AG04449 (cell line): ENCODE measurements around the gene CSGALNACT2.

Source experiments
- CTCF ChIA-PET: fragments of 350-600 bp; formaldehyde crosslinking; extraction: SDS; loops from one replicate; lab custom pipeline; 2021; ENCODE audit warnings: antibody characterized with exemption; lab: Yijun Ruan, JAX
- POLR2A ChIA-PET: fragments of 400-600, 350-600 bp; formaldehyde crosslinking; extraction: SDS; loops from one replicate; lab custom pipeline; 2020; ENCODE audit warnings: antibody characterized with exemption, inconsistent platforms; lab: Yijun Ruan, JAX
- DNase-seq: peaks from one replicate; pipeline ENCODE4 v3.0.0-alpha.2; 2010; ENCODE audit warnings: low read depth, low spot score
- H3K4me3 ChIP-seq: 2 replicates; pipeline ENCODE4 v1.5.1; 2011; ENCODE audit warnings: low read depth, mild to moderate bottlenecking, control low read depth, low read length
- TF ChIP-seq, protein P1 (sequence below): IDR thresholded peaks from one replicate; pipeline ENCODE4 v1.5.1; 2011; ENCODE audit warnings: mild to moderate bottlenecking, moderate library complexity, low read length, control low read depth, inconsistent platforms; ENCODE audit not compliant: insufficient read depth; ENCODE audit errors: missing control alignments

The CSGALNACT2 gene

DNA sequence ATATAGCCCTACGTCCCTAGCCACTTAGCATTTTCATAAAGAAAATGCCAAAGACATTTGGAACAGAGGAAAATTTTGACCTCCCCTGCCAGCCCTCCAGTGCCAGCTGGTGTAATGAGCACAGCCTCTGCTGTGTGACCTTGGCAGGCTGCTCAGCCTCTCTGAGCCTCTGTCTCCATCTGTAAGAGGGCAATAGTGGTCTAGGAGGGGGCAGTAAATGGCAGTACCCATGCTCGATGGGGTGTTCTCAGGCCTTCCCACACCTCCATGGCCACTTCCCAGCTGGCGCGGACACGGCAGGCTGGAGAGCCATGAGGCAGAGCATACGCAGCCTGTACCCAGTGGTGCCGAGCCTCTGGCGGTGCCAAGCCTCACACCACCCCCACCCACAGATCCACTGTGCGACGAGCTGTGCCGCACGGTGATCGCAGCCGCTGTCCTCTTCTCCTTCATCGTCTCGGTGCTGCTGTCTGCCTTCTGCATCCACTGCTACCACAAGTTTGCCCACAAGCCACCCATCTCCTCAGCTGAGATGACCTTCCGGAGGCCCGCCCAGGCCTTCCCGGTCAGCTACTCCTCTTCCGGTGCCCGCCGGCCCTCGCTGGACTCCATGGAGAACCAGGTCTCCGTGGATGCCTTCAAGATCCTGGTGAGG is 24.0 kb upstream of the CSGALNACT2 start:
- CTCF ChIA-PET = interaction anchor here (1.7 kb wide), 1 partner anchor 8 kb away, joined by 10 read pairs; no protein-coding TSS in a partner anchor
- no peak overlapping the region for H3K4me3 ChIP-seq
- POLR2A ChIA-PET = no interaction called here
- TF ChIP-seq, protein P1, sequence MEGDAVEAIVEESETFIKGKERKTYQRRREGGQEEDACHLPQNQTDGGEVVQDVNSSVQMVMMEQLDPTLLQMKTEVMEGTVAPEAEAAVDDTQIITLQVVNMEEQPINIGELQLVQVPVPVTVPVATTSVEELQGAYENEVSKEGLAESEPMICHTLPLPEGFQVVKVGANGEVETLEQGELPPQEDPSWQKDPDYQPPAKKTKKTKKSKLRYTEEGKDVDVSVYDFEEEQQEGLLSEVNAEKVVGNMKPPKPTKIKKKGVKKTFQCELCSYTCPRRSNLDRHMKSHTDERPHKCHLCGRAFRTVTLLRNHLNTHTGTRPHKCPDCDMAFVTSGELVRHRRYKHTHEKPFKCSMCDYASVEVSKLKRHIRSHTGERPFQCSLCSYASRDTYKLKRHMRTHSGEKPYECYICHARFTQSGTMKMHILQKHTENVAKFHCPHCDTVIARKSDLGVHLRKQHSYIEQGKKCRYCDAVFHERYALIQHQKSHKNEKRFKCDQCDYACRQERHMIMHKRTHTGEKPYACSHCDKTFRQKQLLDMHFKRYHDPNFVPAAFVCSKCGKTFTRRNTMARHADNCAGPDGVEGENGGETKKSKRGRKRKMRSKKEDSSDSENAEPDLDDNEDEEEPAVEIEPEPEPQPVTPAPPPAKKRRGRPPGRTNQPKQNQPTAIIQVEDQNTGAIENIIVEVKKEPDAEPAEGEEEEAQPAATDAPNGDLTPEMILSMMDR = no peak
- no peak for DNase-seq

DNA sequence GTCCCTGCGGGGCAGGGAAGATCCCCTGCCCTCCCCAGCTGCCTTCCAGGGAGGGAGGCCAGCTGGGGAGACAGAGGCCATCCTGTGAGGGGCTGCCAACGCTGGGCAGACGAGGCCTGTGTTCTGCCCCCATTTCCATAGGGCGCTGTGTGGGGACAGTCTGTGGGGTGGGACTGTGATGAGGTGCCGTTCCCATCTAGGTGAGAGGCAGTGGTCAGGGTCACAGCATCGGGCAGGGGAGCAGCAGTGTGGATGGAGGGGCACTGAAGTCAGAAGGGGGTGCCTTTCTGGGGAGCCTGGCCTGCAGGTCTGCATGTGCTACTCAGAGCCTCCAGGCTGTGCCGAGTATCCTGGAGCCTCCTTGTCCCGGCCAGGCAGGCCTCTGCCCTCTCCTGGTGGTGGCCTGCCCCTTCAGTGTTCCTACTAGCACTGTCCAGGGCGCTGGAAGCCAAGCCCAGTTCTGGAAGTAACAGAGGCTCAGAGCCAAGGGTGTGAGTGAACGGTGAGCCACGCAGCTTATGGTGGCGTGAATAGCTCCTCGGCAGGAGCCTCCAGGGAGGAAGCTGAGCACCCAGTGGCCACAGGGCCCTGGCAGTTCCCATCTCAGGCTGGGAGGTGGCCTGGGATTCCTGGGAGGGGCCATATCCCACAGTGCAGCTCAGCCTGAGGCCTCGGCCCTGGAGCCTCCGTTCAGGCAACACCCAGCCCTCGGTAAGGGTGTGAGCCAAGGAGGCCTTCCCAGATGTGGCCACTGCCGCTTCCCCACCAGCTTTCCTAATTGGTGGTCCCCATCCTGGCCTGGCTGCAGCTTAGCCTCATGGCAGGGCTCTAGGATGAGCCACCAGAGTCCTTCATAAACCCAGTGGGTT is 23.3 kb upstream of the CSGALNACT2 start:
- no peak for DNase-seq
- no peak overlapping the region for H3K4me3 ChIP-seq
- TF ChIP-seq, protein P1 = no peak
- ChIA-PET POLR2A (no interaction called here), CTCF (interaction anchor here (1.7 kb wide), 1 partner anchor 9 kb away, joined by 10 read pairs; no protein-coding TSS in a partner anchor)

DNA sequence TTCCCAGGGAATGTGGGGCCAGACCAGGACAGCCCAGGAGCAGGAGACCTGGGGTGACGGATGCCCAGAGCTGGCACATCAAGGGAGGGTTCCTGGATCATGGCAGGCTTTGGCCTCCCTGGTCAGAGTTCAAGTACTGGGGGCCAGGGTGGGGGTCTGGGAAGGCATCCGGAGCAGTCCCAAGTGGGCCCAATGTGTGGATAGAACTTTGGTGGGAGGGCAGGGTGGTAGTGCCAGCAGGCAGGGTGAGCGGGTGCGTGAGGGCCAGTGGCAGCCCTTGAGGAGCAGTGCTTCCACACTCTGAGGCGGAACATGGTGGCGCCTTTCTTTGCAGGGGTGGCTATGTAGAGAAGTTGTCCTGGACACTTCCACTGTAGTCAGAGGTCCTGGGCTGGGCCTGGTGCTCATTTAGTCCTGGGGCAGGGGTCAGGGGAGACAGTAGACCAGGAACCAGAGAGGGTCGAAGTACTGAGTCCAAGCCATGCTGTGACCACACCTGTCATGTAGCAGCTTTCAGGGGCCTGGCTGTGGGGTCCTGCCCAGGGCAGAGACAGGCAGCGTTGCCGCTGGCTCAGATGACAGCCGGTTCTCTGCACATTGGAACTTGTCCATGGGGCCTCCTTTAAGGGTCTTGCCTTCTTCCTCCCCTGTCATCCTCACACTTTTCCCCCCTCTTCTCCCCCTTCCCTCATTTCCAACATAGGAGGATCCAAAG is 22.2 kb upstream of the CSGALNACT2 start:
- POLR2A ChIA-PET = no interaction called here
- DNase-seq = no peak
- CTCF ChIA-PET = interaction anchor here (1.7 kb wide), 1 partner anchor 10 kb away, joined by 10 read pairs; no protein-coding TSS in a partner anchor
- TF ChIP-seq, protein P1 = no peak
- H3K4me3 ChIP-seq = no peak overlapping the region

GRCh38 chr10:43116596-43116995 is 21.6 kb upstream of the CSGALNACT2 start:
- H3K4me3 ChIP-seq = no peak overlapping the region
- no peak for DNase-seq
- POLR2A ChIA-PET = no interaction called here
- TF ChIP-seq, protein P1 = no peak
- CTCF ChIA-PET = no interaction called here

- H3K4me3 ChIP-seq = no peak overlapping the region
- TF ChIP-seq, protein P1 = no peak
- ChIA-PET POLR2A (no interaction called here), CTCF (no interaction called here)
- no peak for DNase-seq
Observed at GRCh38 chr10:43117031-43117776, 21.0 kb upstream of the CSGALNACT2 start.
